Mucosa of gallbladder (tissue), 1 donor: ENCODE results near the gene COPS9. TPM values are rescaled to one million over a fixed set of nuclear protein-coding genes. Genes with fewer than 3 reads are reported as not detected.

Experiments
- DNase-seq: peaks from one replicate; pipeline ENCODE4 v3.0.0-alpha.2; 2020; ENCODE audit warnings: low spot score
- total RNA-seq: library from RNA; stranded (reverse); gene quantifications from one replicate; pipeline ENCODE4 v1.2.1, GENCODE V29; 2021
- donor health status: DM: no; HTN: no; CAD: no.

The COPS9 gene
- total RNA-seq, 1 donor from 2014 or later, result 121 TPM

GRCh38 chr2:240112914-240113690, 23.0 kb downstream of the COPS9 start:
- DNase-seq, result no peak

GRCh38 chr2:240111253-240111652, 24.9 kb downstream of the COPS9 start:
- no peak for DNase-seq

- no peak for DNase-seq
Measured at GRCh38 chr2:240109386-240109785, 26.7 kb downstream of the COPS9 start.

- DNase-seq, result no peak
Measured at GRCh38 chr2:240107477-240107796, 28.7 kb downstream of the COPS9 start.

- no peak for DNase-seq
Measured at GRCh38 chr2:240106765-240107476, 29.2 kb downstream of the COPS9 start.

GRCh38 chr2:240105982-240106381, 30.1 kb downstream of the COPS9 start:
- DNase-seq, result no peak

- no peak for DNase-seq
Measured at GRCh38 chr2:240103136-240103535, 33.0 kb downstream of the COPS9 start.

GRCh38 chr2:240098349-240098748, 37.8 kb downstream of the COPS9 start:
- DNase-seq, result no peak

- no peak for DNase-seq
Measured at GRCh38 chr2:240095556-240096523, 40.3 kb downstream of the COPS9 start.

GRCh38 chr2:240089306-240089705, 46.8 kb downstream of the COPS9 start:
- DNase-seq, result no peak

GRCh38 chr2:240086563-240086962, 49.5 kb downstream of the COPS9 start:
- no peak for DNase-seq

Other genes with a start within 250 kb of the COPS9 start
- 103 TPM for gene NDUFA10, start 111.0 kb downstream of the COPS9 start, total RNA-seq
- gene OR6B2, start 105.9 kb downstream of the COPS9 start, total RNA-seq, result not detected
- gene OR6B3, start 82.8 kb downstream of the COPS9 start, total RNA-seq, result not detected
- not detected for gene OTOS, start 4.4 kb upstream of the COPS9 start, total RNA-seq